GM19043 (cell line): ENCODE results near the gene EPHB6.
A peak's percentile ranks its signal among the peaks of the same experiment; 100 is the strongest.

Source experiments
- ATAC-seq: cut with Tn5 transposase; IDR thresholded peaks from one replicate; pipeline ENCODE4 v1.9.1; 2021; ENCODE audit warnings: low read depth; ENCODE audit not compliant: unreplicated experiment

EPHB6 gene

DNA sequence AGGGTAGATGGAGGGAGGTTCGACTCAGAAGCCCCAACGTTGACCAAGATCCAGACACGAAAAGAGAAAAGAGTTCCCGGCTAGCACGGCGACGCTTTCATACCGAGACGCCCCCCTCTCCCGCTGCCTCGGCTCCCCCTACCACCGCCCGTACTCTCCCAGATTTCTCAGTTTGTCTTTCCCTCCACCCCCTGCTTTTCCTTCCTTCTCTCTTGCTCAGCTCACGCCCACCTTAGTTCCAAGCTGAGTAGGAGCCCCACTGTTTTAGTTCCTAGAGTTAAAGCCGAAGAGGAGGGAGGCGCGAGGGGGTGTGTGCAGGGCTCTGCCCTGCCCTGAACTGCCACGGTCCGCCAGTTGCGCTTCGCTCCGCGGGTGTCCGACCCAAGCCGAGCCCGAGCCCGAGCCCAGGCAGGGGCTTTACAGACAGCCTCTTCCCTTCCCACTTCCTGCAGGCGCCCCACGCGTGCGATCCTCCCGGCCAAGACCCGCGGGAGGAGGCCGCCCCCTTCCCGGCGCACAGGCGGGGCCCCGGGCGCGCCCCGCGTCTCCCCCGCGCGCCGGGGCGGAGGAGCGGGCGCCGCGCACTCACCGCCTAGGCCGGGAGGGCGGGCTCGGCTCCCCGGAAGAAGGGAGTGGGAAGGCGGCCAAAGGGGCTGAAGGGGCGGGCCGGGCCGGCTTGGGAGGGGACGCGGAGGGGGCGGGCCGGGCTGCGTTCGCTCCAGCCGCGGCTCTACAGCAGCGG lies at the start of gene EPHB6:
TSS of gene EPHB6 (plus strand) at position 705 of the 742 bp plus-strand sequence. CDS start 8,152 bp downstream, outside the sequence.
- peak; percentile 53 for ATAC-seq

DNA sequence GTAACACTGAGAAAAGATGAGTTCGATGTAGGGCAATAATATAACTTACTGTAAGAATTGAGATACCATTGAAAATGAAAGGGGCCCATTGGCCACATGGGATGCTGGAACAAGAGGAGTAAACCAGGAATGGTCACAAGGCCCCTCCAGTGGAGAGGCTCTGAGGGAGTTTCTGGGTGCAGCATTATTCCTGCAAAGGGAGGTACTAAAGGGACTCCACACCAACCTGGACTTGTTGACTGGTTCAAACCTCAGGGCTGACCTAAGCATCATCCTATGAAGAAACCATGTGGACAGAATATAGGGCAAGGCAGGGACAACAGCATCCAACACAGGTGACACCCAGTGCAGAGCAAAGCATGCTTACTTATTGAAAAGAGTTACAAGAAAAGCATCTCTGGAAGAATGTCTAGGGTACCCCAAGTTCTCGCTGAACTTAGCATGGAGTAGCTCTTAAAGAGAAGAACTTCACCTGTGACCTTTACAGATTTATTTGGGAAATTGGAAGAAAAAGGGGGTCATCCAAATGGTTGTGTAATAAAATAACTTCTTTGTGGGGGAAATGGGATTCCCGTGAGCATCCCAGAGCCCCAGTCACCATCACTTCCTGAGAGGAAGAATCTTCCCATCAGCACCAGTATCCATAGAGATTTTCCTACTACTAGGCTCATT lies 49.4 kb upstream of the EPHB6 start:
- no peak for ATAC-seq

DNA sequence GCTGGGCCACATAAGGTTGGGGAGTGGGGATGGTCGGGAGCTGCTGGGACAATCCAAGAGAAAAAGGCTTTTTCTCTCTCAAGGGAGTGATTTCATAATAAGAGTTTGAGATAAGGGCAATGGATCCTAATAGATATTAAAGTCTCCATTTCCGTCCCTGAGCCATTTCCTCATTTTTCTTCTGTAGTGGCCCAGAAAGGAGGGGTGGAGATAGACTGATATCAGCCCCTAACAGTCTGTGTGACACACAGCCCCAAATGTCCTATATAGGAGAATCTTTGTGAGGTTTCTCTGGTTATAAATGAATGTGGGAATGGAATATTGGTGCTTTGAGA lies 48.9 kb upstream of the EPHB6 start:
- ATAC-seq = no peak

DNA sequence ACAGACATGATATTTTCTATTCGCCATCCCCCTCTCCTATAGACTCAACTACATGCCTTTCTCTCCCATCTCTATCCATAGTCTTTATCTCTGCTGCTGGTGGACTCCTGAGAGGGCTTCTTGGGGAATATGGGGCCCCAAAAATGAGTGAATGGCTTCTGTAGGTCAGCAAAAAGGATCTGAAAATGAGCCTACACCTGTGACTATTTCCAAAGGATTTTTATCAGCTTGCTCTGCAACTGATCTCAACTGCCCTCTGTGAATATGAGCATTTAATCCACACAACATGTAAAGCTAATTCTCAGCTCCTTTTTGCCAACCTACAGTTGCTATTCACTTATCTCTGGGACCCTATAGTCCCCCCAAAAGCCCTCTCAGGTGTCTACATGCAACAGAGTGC lies 47.9 kb upstream of the EPHB6 start:
- no peak for ATAC-seq

DNA sequence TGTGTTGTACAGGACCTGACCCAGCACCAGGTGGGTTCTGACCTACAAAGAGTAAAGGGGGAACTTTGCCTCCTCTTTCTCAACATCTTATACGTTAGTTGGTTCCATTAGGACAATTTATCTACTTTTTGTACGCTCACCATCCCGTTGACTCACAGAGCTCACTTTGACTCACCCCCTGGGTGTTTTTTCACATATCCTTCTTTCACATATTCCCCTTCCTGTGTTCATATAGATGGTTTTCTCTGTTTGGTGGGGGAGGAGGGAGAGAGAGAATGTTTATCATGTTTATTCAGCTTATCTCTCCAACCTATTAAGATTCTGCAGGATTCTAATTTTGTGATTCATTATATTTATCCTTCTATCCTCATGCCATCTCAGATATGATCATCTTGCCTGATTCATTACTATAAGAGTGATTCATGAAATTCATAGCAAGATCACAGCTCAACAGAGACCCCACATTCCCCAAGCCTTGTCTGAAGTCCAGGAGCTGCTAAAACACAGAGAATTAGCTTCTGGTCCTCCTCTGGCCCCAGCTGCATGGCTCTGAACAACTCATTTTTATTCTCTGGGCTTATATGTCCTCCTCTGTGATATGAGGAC lies 46.9 kb upstream of the EPHB6 start:
- no peak for ATAC-seq

GRCh38 chr7:142808461-142808801 lies 46.4 kb upstream of the EPHB6 start:
- peak; percentile 12 for ATAC-seq

DNA sequence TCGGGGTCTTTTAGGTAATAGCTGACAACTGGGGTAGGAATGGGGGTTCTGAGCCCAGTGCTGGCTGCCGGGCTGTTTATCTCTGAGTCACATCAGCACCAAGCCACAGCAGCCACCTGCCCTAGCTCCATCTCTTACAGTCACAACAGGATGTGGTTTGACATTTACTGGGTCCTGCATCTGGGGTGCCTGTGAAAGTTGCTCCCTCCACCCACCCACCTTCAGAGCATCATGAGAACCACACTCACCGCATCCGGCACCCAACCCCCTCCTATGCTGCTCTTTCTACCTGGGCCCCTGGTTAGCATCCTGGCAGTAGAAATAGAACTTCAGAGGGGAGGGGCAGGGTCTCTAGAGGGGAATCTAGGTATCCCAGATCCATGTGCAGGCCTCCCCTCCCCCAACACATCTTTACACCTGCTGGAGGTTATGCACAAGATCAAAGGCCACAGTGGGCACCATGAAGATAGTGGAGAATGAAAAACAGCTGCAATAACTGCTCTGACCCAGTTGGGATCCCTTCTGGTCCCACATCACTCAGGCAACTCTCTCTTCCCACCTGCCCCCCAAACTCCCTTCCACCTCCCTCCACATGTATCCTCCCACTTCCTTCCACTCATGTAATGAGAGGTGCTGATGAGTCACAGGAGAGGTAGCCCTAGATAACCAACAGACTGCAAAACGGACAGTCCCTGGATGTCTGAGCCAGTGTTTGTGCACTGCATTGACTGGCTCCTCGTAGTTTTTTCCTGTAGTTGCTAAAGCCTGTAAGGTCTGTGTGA lies 45.9 kb upstream of the EPHB6 start:
- ATAC-seq = peak; percentile 78

- no peak for ATAC-seq
Measured at GRCh38 chr7:142809671-142810070, 45.2 kb upstream of the EPHB6 start.

- no peak for ATAC-seq
Measured at GRCh38 chr7:142811154-142811737, 43.6 kb upstream of the EPHB6 start.

DNA sequence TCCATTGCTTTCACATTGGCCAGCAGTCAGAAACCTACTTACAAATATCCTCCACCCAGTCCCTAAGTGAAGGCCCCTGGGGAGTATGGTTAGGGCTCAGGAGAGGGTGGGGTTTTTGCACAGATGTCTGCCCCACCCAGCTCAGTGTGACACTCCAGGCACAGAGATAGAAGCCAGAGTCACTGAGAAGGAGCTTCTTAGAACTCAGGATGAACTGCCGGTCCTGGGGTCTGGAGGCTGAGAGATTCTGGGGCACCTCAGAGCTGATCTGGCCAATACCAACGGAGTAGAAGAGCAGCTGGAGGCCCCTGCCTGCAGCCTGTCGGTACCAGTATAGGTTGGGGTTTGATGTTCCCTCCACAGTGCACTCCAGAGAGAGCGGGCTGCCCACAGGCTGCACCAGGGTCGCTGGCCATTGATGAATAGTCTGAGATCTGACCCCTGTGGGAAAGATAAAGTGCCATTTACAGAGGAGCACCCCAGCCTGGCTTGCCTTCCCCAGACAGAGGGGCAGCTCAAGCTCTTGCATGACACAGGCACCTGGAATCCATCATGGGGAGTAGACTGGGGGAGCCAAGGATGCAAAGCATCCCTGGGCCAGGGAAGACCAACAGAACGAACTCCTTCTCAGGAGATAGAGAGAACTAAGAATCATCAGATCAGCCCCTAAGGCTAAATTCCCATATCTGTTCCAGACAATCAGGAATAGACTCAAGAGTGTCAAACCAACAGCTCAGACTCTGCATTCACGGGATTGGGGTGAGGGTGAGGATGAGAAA lies 42.2 kb upstream of the EPHB6 start:
- ATAC-seq = no peak

- no peak for ATAC-seq
Measured at GRCh38 chr7:142813226-142813625, 41.6 kb upstream of the EPHB6 start.

DNA sequence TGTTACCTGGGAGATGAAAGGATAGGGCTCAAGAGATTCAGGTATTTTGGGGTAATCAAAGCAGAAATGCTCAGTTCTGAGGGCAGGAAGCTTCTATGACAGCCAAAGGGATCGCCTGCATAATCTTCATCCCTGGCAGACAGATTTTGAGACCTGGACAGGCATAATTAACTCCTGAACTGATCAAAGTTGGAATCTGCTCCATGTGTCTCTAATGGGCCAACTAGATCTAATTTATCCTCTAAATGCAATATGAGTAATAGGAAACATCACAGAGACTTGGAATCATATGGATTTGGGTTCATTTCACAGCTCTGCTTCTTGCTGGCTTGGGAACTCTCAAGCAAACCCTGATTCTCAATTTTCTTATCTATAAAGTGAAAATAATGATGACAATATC lies 41.2 kb upstream of the EPHB6 start:
- ATAC-seq = no peak

DNA sequence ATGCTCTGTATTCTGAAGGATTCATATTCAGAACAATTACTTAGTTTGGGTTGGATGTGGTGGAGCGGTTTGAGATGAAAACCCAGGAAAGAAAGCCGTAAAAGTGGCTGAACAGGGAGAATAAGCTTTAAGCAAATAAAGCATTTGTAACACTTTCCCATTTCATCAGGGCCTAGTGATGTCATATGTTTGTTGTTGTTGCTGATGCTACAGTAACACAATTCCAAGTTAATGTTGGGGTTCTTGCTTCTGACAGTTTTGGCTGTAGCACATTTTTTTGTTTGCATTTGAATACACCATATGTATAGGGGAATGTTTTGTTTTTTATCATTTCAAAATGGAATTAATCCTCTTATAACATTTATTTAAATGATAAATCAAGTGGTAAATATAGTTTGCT lies 40.4 kb upstream of the EPHB6 start:
- no peak for ATAC-seq

- ATAC-seq = no peak
Measured at GRCh38 chr7:142815134-142815533, 39.7 kb upstream of the EPHB6 start.

DNA sequence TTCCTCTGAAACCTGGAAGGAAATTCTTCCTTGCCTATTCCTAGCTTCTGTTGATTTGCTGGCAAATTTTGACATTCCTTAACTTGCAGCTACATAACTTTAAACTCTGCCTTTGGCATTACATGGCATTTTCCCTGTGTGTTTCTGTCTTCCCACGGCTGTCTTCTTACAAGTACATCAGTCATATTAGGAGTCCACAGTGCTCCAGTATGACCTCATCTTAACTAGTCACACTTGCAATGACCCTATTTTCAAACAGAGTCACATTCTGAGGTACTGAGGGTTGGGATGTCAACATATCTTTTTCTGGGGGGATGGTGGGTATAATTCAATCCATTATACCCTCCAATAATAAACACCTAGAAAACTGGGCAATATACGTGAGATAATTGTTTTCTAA lies 37.4 kb upstream of the EPHB6 start:
- ATAC-seq = no peak

- ATAC-seq = no peak
Measured at GRCh38 chr7:142819530-142819929, 35.3 kb upstream of the EPHB6 start.

GRCh38 chr7:142822714-142823113 lies 32.2 kb upstream of the EPHB6 start:
- ATAC-seq = no peak

- no peak for ATAC-seq
Measured at GRCh38 chr7:142827951-142828500, 26.9 kb upstream of the EPHB6 start.

DNA sequence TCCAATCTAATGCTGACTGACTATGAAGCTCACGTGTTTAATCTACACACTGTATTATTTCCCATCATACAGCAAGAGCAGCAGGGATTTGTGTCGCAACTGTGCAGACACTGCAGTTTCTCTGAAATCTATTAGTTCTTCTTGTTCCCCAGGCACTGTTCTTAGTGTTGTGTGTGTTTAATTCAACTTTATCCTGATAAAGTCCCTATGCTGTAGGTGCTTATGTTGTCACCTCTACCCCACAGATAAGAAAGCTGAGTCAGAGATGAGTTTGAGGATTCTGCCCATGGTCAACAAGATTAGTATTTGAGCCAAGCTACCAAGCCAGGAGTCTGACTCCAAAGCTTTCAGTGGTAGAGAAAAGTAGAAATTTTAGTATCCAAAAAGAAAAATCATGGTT lies 22.5 kb upstream of the EPHB6 start:
- ATAC-seq = no peak
